Upper lobe of left lung (tissue), 6 donors: ENCODE measurements around the gene RGL1. TPM values are rescaled to one million over a fixed set of nuclear protein-coding genes. Genes with fewer than 3 reads are reported as not detected.
"Not testable (repeated sequence)": the region's sequence is repeated elsewhere in the genome, so short reads cannot be mapped to it uniquely, and the experiment has no call there.

Experiments used
- ATAC-seq, 2 donors: fragments of 200-7000 bp; cut with Tn5 transposase; one replicate each; pipeline ENCODE4 v1.9.1; 2022; ENCODE audit warnings: mild to moderate bottlenecking in 2 of 2, moderate library complexity in 2 of 2; ENCODE audit not compliant: low FRiP score in 2 of 2
- DNase-seq, 2 donors: peaks; one replicate each; pipeline ENCODE4 v3.0.0-alpha.2; 2019 to 2020
- H3K27ac ChIP-seq, 4 donors: fragments of 200-600 bp; sonication (generic); one replicate each; pipeline ENCODE4 v1.5.1; 2016 to 2019
- H3K27me3 ChIP-seq, 4 donors: fragments of 200-600 bp; sonication (generic); one replicate each; pipeline ENCODE4 v1.5.1; 2017 to 2019
- H3K36me3 ChIP-seq, 4 donors: fragments of 200-600 bp; sonication (generic); one replicate each; pipeline ENCODE4 v1.5.1; 2016 to 2019
- H3K4me1 ChIP-seq, 4 donors: fragments of 200-600 bp; sonication (generic); one replicate each; pipeline ENCODE4 v1.5.1; 2018 to 2019
- H3K4me3 ChIP-seq, 4 donors: fragments of 200-600 bp; sonication (generic); one replicate each; pipeline ENCODE4 v1.5.1; 2017 to 2019; ENCODE audit warnings: mild to moderate bottlenecking in 2 of 4, moderate library complexity in 1 of 4
- H3K9me3 ChIP-seq, 4 donors: fragments of 200-600 bp; sonication (generic); one replicate each; pipeline ENCODE4 v1.5.1; 2018 to 2019
- EP300 ChIP-seq, 4 donors: sonication (generic); formaldehyde crosslinking; IDR thresholded peaks; one replicate each; pipeline ENCODE4 v1.5.1; 2017; ENCODE audit warnings: antibody characterized with exemption in 4 of 4, control low read depth in 2 of 4
- POLR2A ChIP-seq, 4 donors: fragments of 450-650 bp; IDR thresholded peaks; one replicate each; pipeline ENCODE4 v1.5.1; 2016 to 2017; ENCODE audit warnings: antibody characterized with exemption in 4 of 4, mild to moderate bottlenecking in 2 of 4
- POLR2AphosphoS5 ChIP-seq, 2 donors: sonication (generic); formaldehyde crosslinking; IDR thresholded peaks; one replicate each; pipeline ENCODE4 v1.5.1; 2017; ENCODE audit warnings: antibody characterized with exemption in 2 of 2
- WGBS, 2 donors: methylation state at CpG; one replicate each; pipeline ENCODE4 v1.1.5; 2017 to 2018; 5-methylcytosine and 5-hydroxymethylcytosine counted together
- total RNA-seq, 6 donors: library from RNA; depleted of rRNA in 4 of 6; stranded (reverse); fragments of >200 nt in 4 of 6; gene quantifications; one replicate each; pipeline versions ENCODE4 v1.1.0 to v1.2.1, GENCODE V29; 2016 to 2021
- TF ChIP-seq, protein P1 (sequence below), 6 experiments: fragments of 450-650 bp in 4 of 6; fragments of 200-600 bp in 2 of 6; sonication (generic) in 2 of 6; IDR thresholded peaks; one replicate each; pipeline ENCODE4 v1.5.1; 2016 to 2019; ENCODE audit warnings: antibody characterized with exemption in 6 of 6
- donor health status: DM: no; HTN: no; CAD: no; lungs with moderate emphysema.
- donor health status: DM: no; HTN: yes; CAD: no; lungs with severe emphysema.

Gene RGL1
- total RNA-seq, 6 donors from 2014 or later, result 24.1 to 38.9 (median 26.7) TPM

DNA sequence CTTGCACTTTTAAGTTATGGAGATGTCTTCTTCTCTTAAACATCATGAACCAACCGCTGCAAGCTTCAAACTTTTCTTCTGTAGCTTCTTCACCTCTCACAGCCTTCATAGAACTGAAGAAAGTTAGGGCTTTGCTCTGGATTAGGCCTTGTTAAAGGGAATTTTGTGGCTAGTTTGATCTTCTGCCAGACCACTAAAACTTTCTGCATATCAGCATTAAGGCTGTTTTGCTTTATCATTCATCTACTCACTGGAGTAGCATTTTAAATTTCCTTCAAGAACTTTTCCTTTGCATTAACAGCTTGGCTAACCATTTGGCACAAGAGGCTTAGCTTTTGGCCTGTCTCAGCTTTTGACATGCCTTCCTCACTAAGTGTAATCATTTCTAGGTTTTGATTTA, 43.0 kb upstream of the RGL1 start:
- no peaks in the 10 kb centered on the region for H3K36me3 ChIP-seq
- H3K27me3 ChIP-seq, result no peaks in the 10 kb centered on the region
- peaks cover 5 to 16% (median 9%) of the 10 kb centered on the region in 4 donors for H3K9me3 ChIP-seq
- ATAC-seq (no peak), DNase-seq (no peak)
- no peak overlapping the region for H3K4me3 ChIP-seq
- WGBS, 2 donors, result 81 to 93% methylated on average over 1 of the region's 1 CpG
- TF ChIP-seq, protein P1, sequence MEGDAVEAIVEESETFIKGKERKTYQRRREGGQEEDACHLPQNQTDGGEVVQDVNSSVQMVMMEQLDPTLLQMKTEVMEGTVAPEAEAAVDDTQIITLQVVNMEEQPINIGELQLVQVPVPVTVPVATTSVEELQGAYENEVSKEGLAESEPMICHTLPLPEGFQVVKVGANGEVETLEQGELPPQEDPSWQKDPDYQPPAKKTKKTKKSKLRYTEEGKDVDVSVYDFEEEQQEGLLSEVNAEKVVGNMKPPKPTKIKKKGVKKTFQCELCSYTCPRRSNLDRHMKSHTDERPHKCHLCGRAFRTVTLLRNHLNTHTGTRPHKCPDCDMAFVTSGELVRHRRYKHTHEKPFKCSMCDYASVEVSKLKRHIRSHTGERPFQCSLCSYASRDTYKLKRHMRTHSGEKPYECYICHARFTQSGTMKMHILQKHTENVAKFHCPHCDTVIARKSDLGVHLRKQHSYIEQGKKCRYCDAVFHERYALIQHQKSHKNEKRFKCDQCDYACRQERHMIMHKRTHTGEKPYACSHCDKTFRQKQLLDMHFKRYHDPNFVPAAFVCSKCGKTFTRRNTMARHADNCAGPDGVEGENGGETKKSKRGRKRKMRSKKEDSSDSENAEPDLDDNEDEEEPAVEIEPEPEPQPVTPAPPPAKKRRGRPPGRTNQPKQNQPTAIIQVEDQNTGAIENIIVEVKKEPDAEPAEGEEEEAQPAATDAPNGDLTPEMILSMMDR (IDR thresholded peaks at IDR 0.05), result no peak
- TF ChIP-seq POLR2AphosphoS5 (IDR thresholded peaks at IDR 0.05) (no peak), POLR2A (IDR thresholded peaks at IDR 0.05) (no peak), EP300 (IDR thresholded peaks at IDR 0.05) (no peak)
- H3K4me1 ChIP-seq, result no peaks in the 10 kb centered on the region
- H3K27ac ChIP-seq, result no peak overlapping the region

DNA sequence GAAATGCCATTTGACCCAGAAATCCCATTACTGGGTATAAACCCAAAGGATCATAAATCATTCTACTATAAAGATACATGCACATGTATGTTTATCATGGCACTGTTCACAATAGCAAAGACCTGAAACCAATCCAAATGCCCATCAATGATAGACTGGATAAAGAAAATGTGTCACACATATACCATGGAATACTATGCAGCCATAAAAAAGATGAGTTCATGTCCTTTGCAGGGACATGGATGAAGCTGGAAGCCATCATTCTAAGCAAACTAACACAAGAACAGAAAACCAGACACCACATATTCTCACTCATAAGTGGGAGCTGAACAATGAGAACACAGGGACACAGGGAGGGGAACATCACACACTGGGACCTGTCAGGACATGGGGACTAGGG, 42.1 kb upstream of the RGL1 start:
- not testable (repeated sequence) for H3K4me3 ChIP-seq, H3K4me1 ChIP-seq, H3K36me3 ChIP-seq, ATAC-seq, DNase-seq, H3K27ac ChIP-seq, H3K27me3 ChIP-seq
- H3K9me3 ChIP-seq, result peaks cover 5 to 16% (median 9%) of the 10 kb centered on the region in 4 donors

DNA sequence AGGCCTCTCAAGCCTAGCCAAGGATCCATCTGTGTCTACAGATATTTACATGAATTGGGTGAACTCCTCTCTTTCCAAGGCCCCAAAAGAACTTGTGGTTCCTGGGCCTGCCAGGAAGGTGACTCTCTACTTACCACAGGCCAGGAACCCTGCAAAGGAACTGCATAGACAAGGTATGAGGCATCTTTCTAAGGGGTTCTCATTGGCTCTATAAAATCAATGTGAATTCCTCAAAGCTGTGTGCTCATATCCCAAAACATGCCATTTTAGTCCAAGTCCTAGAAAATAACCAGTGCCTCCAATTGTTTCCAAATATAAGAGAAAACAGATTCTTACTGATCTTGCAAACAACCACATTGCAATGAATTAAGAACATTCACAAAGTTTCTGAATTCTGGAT, 39.9 kb upstream of the RGL1 start:
- DNase-seq, result no peak
- peaks cover 5 to 18% (median 10%) of the 10 kb centered on the region in 4 donors for H3K9me3 ChIP-seq
- H3K27me3 ChIP-seq, result no peaks in the 10 kb centered on the region
- no peak for ATAC-seq
- H3K4me1 ChIP-seq, result no peaks in the 10 kb centered on the region
- H3K27ac ChIP-seq, result no peak overlapping the region
- no peak for TF ChIP-seq POLR2AphosphoS5 (IDR thresholded peaks at IDR 0.05)
- TF ChIP-seq, protein P1 (IDR thresholded peaks at IDR 0.05), result no peak
- TF ChIP-seq EP300 (IDR thresholded peaks at IDR 0.05), result no peak
- no peak for TF ChIP-seq POLR2A (IDR thresholded peaks at IDR 0.05)
- H3K36me3 ChIP-seq, result no peaks in the 10 kb centered on the region
- no peak overlapping the region for H3K4me3 ChIP-seq

DNA sequence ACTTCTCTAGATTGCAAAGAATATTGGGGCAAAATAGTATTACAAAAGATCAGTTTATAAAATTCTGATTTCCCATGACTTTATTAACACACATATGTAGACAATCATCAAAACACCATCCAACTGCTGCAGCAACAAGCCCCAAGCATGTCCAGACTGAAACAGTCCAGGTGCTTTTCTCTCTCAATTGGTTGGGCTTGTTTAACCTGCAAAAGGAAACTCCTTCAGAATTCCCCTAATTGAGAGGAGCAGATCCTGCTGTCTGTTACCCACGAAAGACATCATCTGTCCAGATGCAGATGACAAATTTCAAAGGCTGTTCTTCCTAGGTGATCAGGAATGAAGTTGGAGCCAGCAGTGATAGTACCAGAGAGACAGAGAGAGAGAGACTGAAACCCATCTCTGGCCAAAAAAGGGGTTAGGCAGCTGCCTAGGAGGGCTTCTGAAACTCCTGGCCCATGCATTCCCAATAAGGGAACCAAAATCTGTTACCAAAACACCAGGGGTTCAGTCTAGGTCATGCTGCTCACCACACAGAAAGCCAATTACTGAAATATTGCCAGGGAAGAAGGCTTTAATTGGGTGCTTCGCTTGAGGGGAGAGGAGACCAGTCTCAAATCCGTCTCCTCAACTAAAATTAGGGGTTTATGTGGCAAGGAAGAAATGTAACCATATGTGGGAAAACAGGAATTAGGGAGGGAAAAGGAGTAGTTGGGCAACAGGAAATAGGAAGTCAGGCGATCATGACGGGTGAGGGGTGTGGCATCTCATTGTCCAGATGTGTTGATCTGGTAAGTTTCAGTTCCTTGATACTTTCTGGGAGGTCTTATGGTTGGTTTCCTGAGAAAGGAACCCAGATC, 34.7 kb upstream of the RGL1 start:
- 58 to 76% methylated on average over 5 of the region's 5 CpGs for WGBS, 2 donors
- no peak overlapping the region for H3K4me3 ChIP-seq
- TF ChIP-seq, protein P1 (IDR thresholded peaks at IDR 0.05), result no peak
- TF ChIP-seq POLR2A (IDR thresholded peaks at IDR 0.05), result no peak
- TF ChIP-seq POLR2AphosphoS5 (IDR thresholded peaks at IDR 0.05), result no peak
- no peak for TF ChIP-seq EP300 (IDR thresholded peaks at IDR 0.05)
- no peak overlapping the region for H3K27ac ChIP-seq
- peaks cover 0 to 12% (median 8%) of the 10 kb centered on the region in 4 donors for H3K9me3 ChIP-seq
- no peaks in the 10 kb centered on the region for H3K36me3 ChIP-seq
- no peaks in the 10 kb centered on the region for H3K4me1 ChIP-seq
- DNase-seq, result no peak
- ATAC-seq, result no peak
- no peaks in the 10 kb centered on the region for H3K27me3 ChIP-seq

DNA sequence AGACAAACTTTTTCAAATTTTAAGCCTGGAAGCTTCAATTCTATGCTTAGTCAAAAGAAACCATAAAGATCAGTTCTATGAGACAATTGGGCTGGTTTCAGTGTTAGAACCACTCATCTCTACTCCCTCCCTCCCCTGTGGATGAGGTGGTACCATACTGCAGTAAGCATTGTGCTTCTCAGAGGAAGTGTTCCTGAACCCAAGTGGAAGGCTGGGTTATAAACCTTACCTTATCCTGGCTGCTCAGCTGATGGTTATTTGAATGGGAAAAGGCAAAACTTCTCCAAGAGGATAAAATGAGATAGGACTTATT, 34.1 kb upstream of the RGL1 start:
- Histone ChIP-seq H3K9me3 (peaks cover 0 to 12% (median 8%) of the 10 kb centered on the region in 4 donors), H3K4me1 (no peaks in the 10 kb centered on the region), H3K4me3 (no peak overlapping the region), H3K27me3 (no peaks in the 10 kb centered on the region), H3K36me3 (no peaks in the 10 kb centered on the region), H3K27ac (no peak overlapping the region)
- DNase-seq (no peak), ATAC-seq (no peak)
- TF ChIP-seq, protein P1 (IDR thresholded peaks at IDR 0.05), result no peak
- TF ChIP-seq EP300 (IDR thresholded peaks at IDR 0.05), result no peak
- TF ChIP-seq POLR2A (IDR thresholded peaks at IDR 0.05), result no peak
- no peak for TF ChIP-seq POLR2AphosphoS5 (IDR thresholded peaks at IDR 0.05)
